Endodermal cell (in vitro differentiated cells): Measurements from ENCODE around the gene CDC26. TPM values are rescaled to one million over a fixed set of nuclear protein-coding genes. Genes with fewer than 3 reads are reported as not detected.

ENCODE experiments used
- DNase-seq: peaks from one replicate; pipeline ENCODE4 v3.0.0-alpha.2; 2017
- H3K27ac ChIP-seq: 2 replicates; pipeline ENCODE4 v1.5.1; 2013; ENCODE audit warnings: mild to moderate bottlenecking, low read depth, low read length, moderate library complexity
- H3K27me3 ChIP-seq: 2 replicates; pipeline ENCODE4 v1.6.1; 2013; ENCODE audit warnings: mild to moderate bottlenecking, low read length, moderate library complexity; ENCODE audit not compliant: insufficient read depth, control insufficient read depth, poor library complexity, severe bottlenecking
- H3K36me3 ChIP-seq: 2 replicates; pipeline ENCODE4 v1.7.0; 2013; ENCODE audit warnings: mild to moderate bottlenecking, low read length, moderate library complexity; ENCODE audit not compliant: control insufficient read depth, insufficient read depth
- H3K4me1 ChIP-seq: one replicate; pipeline ENCODE4 v1.7.0; 2013; ENCODE audit warnings: low read length; ENCODE audit not compliant: control insufficient read depth, insufficient read depth
- H3K4me3 ChIP-seq: 2 replicates; pipeline ENCODE4 v1.5.1; 2013; ENCODE audit warnings: mild to moderate bottlenecking, low read length, moderate library complexity
- H3K9ac ChIP-seq: 2 replicates; pipeline ENCODE4 v1.6.1; 2013; ENCODE audit warnings: mild to moderate bottlenecking, low read length, moderate library complexity; ENCODE audit not compliant: poor library complexity, severe bottlenecking; ENCODE audit errors: extremely low read depth
- H3K9me3 ChIP-seq: 2 replicates; pipeline ENCODE4 v1.6.1; 2013; ENCODE audit warnings: mild to moderate bottlenecking, low read length, moderate library complexity; ENCODE audit not compliant: control insufficient read depth
- H3K27ac Mint-ChIP-seq: 2 replicates; pipeline ENCODE4 v1.8.0; 2020; ENCODE audit warnings: mixed read lengths
- H3K27me3 Mint-ChIP-seq: 2 replicates; pipeline ENCODE4 v1.8.0; 2021; ENCODE audit warnings: mild to moderate bottlenecking, mixed read lengths; ENCODE audit not compliant: insufficient read depth
- H3K36me3 Mint-ChIP-seq: 2 replicates; pipeline ENCODE4 v1.8.0; 2020; ENCODE audit warnings: low read depth, mixed read lengths
- H3K4me1 Mint-ChIP-seq: 2 replicates; pipeline ENCODE4 v1.8.0; 2020; ENCODE audit warnings: mixed read lengths
- H3K4me3 Mint-ChIP-seq: 2 replicates; pipeline ENCODE4 v1.8.0; 2020; ENCODE audit warnings: mild to moderate bottlenecking, moderate library complexity, mixed read lengths
- H3K9me3 Mint-ChIP-seq: 2 replicates; pipeline ENCODE4 v1.8.0; 2020; ENCODE audit warnings: mild to moderate bottlenecking, mixed read lengths
- WGBS, 2 experiments: methylation state at CpG; one replicate each; pipeline versions ENCODE4 v1.1.5 to v1.1.7; 2013; ENCODE audit warnings: missing lambda C conversion rate in 2 of 2, mixed read lengths in 1 of 2; ENCODE audit not compliant: insufficient coverage in 1 of 2, insufficient read length in 1 of 2; 5-methylcytosine and 5-hydroxymethylcytosine counted together
- total RNA-seq, 2 donors: library from RNA; stranded (reverse); fragmentation: NEBNext Ultra II Directional in 1 of 2; extraction: Animal tissue kit (Norgen Biotek cat#: 25700) in 1 of 2; gene quantifications; 2 replicates in 1 of 2; 3 replicates in 1 of 2; pipeline ENCODE4 v1.2.1, GENCODE V29; 2021
- TF ChIP-seq, protein P1 (sequence below): fragments of 200-600 bp; sonication (generic); conservative IDR thresholded peaks from 2 replicates; pipeline ENCODE4 v1.5.0; 2021; ENCODE audit warnings: antibody characterized with exemption, mild to moderate bottlenecking

Gene CDC26
- total RNA-seq, 2 donors from 2014 or later: 34.7 to 39.7 TPM

DNA sequence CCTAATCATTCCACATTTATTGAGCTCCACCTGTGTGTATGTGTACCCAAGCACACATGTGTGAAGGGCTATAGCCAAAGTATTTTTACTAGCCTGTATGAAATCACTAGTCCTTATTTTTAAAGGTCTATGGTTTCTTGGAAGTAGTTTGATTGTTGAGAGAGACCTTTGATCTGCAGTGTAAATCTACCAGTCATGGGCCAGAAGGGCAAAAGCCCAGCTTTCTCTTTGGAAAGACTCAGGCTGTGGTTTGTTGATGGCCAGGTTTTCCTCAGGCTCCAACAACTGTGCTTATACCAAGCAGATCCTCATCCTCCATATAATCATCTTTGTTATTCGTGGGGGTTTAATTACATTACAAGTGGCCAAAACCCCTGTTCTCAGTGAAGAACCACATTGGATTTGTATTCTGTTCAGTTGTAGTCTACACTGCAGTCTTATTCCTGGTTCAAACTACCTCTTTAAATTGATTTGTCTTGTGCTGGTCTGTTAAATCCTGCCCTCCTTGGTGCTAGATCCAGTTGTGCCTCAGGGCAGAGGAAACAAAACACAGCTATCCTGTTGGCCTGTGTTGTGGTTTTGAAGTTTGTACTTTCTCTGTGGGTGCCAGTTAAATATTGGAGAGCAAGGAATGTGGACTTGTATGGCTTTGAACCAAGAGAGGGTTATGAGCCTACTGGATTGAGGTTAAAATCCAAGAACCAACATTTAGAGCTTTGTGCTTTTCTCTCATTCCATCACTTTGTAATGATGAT lies 13.3 kb downstream of the CDC26 start:
- Histone ChIP-seq H3K27me3 (no peaks in the 10 kb centered on the region), H3K36me3 (peaks cover 40% of the 10 kb centered on the region), H3K27ac (no peak overlapping the region), H3K9ac (no peak overlapping the region), H3K9me3 (no peaks in the 10 kb centered on the region), H3K4me3 (no peak overlapping the region), H3K4me1 (no peaks in the 10 kb centered on the region)
- TF ChIP-seq, protein P1, sequence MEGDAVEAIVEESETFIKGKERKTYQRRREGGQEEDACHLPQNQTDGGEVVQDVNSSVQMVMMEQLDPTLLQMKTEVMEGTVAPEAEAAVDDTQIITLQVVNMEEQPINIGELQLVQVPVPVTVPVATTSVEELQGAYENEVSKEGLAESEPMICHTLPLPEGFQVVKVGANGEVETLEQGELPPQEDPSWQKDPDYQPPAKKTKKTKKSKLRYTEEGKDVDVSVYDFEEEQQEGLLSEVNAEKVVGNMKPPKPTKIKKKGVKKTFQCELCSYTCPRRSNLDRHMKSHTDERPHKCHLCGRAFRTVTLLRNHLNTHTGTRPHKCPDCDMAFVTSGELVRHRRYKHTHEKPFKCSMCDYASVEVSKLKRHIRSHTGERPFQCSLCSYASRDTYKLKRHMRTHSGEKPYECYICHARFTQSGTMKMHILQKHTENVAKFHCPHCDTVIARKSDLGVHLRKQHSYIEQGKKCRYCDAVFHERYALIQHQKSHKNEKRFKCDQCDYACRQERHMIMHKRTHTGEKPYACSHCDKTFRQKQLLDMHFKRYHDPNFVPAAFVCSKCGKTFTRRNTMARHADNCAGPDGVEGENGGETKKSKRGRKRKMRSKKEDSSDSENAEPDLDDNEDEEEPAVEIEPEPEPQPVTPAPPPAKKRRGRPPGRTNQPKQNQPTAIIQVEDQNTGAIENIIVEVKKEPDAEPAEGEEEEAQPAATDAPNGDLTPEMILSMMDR: no peak
- H3K9me3 Mint-ChIP-seq: no peaks in the 10 kb centered on the region
- no peak overlapping the region for H3K4me3 Mint-ChIP-seq
- 86 to 89% methylated on average over 1 of the region's 1 CpG for WGBS, 2 experiments
- H3K4me1 Mint-ChIP-seq: peaks cover 7% of the 10 kb centered on the region
- no peaks in the 10 kb centered on the region for H3K27me3 Mint-ChIP-seq
- DNase-seq: no peak
- no peak overlapping the region for H3K27ac Mint-ChIP-seq
- H3K36me3 Mint-ChIP-seq: peaks cover 43% of the 10 kb centered on the region

DNA sequence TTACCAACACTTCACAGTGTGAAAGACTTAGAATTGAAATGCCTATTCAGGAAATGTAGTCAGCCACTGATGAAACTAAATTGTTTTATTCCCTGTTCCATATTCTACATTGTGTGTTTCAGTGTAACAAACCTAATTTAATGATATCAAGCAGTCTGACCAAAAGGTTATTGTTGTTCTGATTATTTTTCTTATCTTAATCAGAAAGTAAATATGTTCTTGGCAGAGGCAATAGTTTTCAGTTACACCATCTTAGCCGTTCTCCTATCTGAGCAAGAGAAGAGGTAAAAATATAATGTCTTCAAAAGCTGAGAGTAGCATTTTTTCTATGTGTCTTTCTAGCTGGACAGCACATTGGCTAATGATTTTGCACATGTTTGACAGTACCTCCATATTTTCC lies 17.1 kb downstream of the CDC26 start:
- H3K36me3 ChIP-seq: peaks cover 43% of the 10 kb centered on the region
- 86 to 100% methylated on average over 1 of the region's 1 CpG for WGBS, 2 experiments
- no peaks in the 10 kb centered on the region for H3K9me3 Mint-ChIP-seq
- H3K27me3 Mint-ChIP-seq: no peaks in the 10 kb centered on the region
- H3K27ac Mint-ChIP-seq: no peak overlapping the region
- H3K9ac ChIP-seq: no peak overlapping the region
- peaks cover 44% of the 10 kb centered on the region for H3K36me3 Mint-ChIP-seq
- H3K4me3 Mint-ChIP-seq: no peak overlapping the region
- no peak overlapping the region for H3K4me3 ChIP-seq
- TF ChIP-seq, protein P1: no peak
- H3K27ac ChIP-seq: no peak overlapping the region
- H3K9me3 ChIP-seq: no peaks in the 10 kb centered on the region
- H3K4me1 Mint-ChIP-seq: peaks cover 7% of the 10 kb centered on the region
- H3K27me3 ChIP-seq: no peaks in the 10 kb centered on the region
- no peak for DNase-seq
- H3K4me1 ChIP-seq: no peaks in the 10 kb centered on the region

DNA sequence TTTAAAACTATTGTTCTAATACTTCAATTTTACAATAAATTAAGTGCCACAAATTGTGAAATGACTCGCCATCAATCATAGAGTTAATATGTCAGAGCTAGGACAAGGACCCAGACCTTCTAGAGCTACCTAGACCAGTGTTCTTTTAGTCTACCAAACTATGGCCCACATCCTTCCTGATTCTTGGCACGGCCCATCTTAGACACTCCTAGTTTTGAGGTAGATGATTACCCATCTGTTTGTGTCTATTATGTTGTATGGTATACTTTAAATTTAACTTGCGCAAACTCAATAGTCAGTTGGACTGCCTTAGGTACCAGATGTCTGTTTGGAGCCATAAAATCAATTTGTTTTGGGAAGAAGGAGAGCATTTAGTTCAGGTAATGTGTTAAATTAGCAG lies 17.5 kb downstream of the CDC26 start:
- H3K27me3 ChIP-seq: no peaks in the 10 kb centered on the region
- no peak overlapping the region for H3K4me3 ChIP-seq
- no peaks in the 10 kb centered on the region for H3K9me3 ChIP-seq
- Mint-ChIP-seq H3K27me3 (no peaks in the 10 kb centered on the region), H3K4me3 (no peak overlapping the region), H3K27ac (no peak overlapping the region), H3K9me3 (no peaks in the 10 kb centered on the region), H3K36me3 (peaks cover 44% of the 10 kb centered on the region), H3K4me1 (peaks cover 7% of the 10 kb centered on the region)
- no peak overlapping the region for H3K9ac ChIP-seq
- H3K36me3 ChIP-seq: peaks cover 43% of the 10 kb centered on the region
- H3K27ac ChIP-seq: no peak overlapping the region
- TF ChIP-seq, protein P1: no peak
- H3K4me1 ChIP-seq: no peaks in the 10 kb centered on the region
- DNase-seq: no peak
- 94 to 97% methylated on average over 2 to 3 of the region's 3 CpGs for WGBS, 2 experiments
